ENCODE measurements around the gene TASP1.

GRCh38 chr20:13455713-13456112 lies 183.0 kb downstream of the TASP1 start:
- TF ChIP-seq CTCF (IDR thresholded peaks at IDR 0.05) (no peak), POLR2A (IDR thresholded peaks at IDR 0.05) (no peak)
